Progenitor cell of endocrine pancreas (in vitro differentiated cells): ENCODE results near the gene TNIK. TPM values are rescaled to one million over a fixed set of nuclear protein-coding genes. Genes with fewer than 3 reads are reported as not detected.

ENCODE experiments used
- DNase-seq: peaks from one replicate; pipeline ENCODE4 v3.0.0; 2021; ENCODE audit warnings: low spot score; ENCODE audit not compliant: unreplicated experiment
- H3K27ac Mint-ChIP-seq: 2 replicates; pipeline ENCODE4 v1.8.0; 2021; ENCODE audit warnings: mild to moderate bottlenecking, moderate library complexity, mixed read lengths
- H3K27me3 Mint-ChIP-seq: 2 replicates; pipeline ENCODE4 v1.8.0; 2021; ENCODE audit warnings: mixed read lengths
- H3K36me3 Mint-ChIP-seq: 2 replicates; pipeline ENCODE4 v1.8.0; 2022; ENCODE audit warnings: mixed read lengths; ENCODE audit not compliant: insufficient read depth
- H3K4me1 Mint-ChIP-seq: 2 replicates; pipeline ENCODE4 v1.8.0; 2021; ENCODE audit warnings: low read depth, mixed read lengths
- H3K4me3 Mint-ChIP-seq: 2 replicates; pipeline ENCODE4 v1.8.0; 2021; ENCODE audit warnings: low read depth, mild to moderate bottlenecking, moderate library complexity, mixed read lengths
- H3K9me3 Mint-ChIP-seq: 2 replicates; pipeline ENCODE4 v1.8.0; 2021; ENCODE audit warnings: low read depth, mixed read lengths
- CTCF ChIP-seq: fragments of 200-600 bp; sonication (generic); IDR thresholded peaks from one replicate; pipeline ENCODE4 v1.5.0; 2021; ENCODE audit warnings: antibody characterized with exemption, mild to moderate bottlenecking; ENCODE audit not compliant: unreplicated experiment
- total RNA-seq: library from RNA; stranded (reverse); gene quantifications from 2 replicates; pipeline ENCODE4 v1.2.1, GENCODE V29; 2021

Gene TNIK
- total RNA-seq, 1 donor from 2014 or later: 15.7 TPM

GRCh38 chr3:171379281-171379680 lies 80.9 kb downstream of the TNIK start:
- Mint-ChIP-seq H3K9me3 (no peaks in the 10 kb centered on the region), H3K4me3 (no peak overlapping the region), H3K36me3 (no peaks in the 10 kb centered on the region), H3K27me3 (no peaks in the 10 kb centered on the region), H3K27ac (no peak overlapping the region), H3K4me1 (peaks cover 10% of the 10 kb centered on the region)
- TF ChIP-seq CTCF: no peak
- DNase-seq: no peak

- Mint-ChIP-seq H3K9me3 (no peaks in the 10 kb centered on the region), H3K4me1 (peaks cover 6% of the 10 kb centered on the region), H3K27me3 (no peaks in the 10 kb centered on the region), H3K4me3 (no peak overlapping the region), H3K27ac (no peak overlapping the region), H3K36me3 (no peaks in the 10 kb centered on the region)
- no peak for TF ChIP-seq CTCF
- no peak for DNase-seq
Measured at GRCh38 chr3:171378586-171378985, 81.6 kb downstream of the TNIK start.

GRCh38 chr3:171377859-171378258 lies 82.3 kb downstream of the TNIK start:
- no peaks in the 10 kb centered on the region for H3K27me3 Mint-ChIP-seq
- no peak overlapping the region for H3K27ac Mint-ChIP-seq
- H3K9me3 Mint-ChIP-seq: no peaks in the 10 kb centered on the region
- no peaks in the 10 kb centered on the region for H3K36me3 Mint-ChIP-seq
- H3K4me3 Mint-ChIP-seq: no peak overlapping the region
- peaks cover 2% of the 10 kb centered on the region for H3K4me1 Mint-ChIP-seq
- TF ChIP-seq CTCF: no peak
- DNase-seq: no peak

GRCh38 chr3:171376596-171376947 lies 83.6 kb downstream of the TNIK start:
- TF ChIP-seq CTCF: no peak
- no peak overlapping the region for H3K27ac Mint-ChIP-seq
- DNase-seq: no peak
- no peaks in the 10 kb centered on the region for H3K27me3 Mint-ChIP-seq
- no peaks in the 10 kb centered on the region for H3K9me3 Mint-ChIP-seq
- H3K36me3 Mint-ChIP-seq: no peaks in the 10 kb centered on the region
- peaks cover 2% of the 10 kb centered on the region for H3K4me1 Mint-ChIP-seq
- no peak overlapping the region for H3K4me3 Mint-ChIP-seq

GRCh38 chr3:171375666-171376595 lies 84.3 kb downstream of the TNIK start:
- H3K4me3 Mint-ChIP-seq: no peak overlapping the region
- no peaks in the 10 kb centered on the region for H3K27me3 Mint-ChIP-seq
- no peak overlapping the region for H3K27ac Mint-ChIP-seq
- H3K9me3 Mint-ChIP-seq: no peaks in the 10 kb centered on the region
- peaks cover 4% of the 10 kb centered on the region for H3K4me1 Mint-ChIP-seq
- no peak for DNase-seq
- H3K36me3 Mint-ChIP-seq: no peaks in the 10 kb centered on the region
- no peak for TF ChIP-seq CTCF
